HepG2 (cell line): Measurements from ENCODE around the gene DNAI2.

Experiments used
- HDAC6 ChIP-seq: fragments of 200-600 bp; sonication (generic); IDR thresholded peaks from 2 replicates; pipeline ENCODE4 v1.7.0; 2017; ENCODE audit warnings: mild to moderate bottlenecking, antibody characterized with exemption, low read length, low read depth
- MAFF ChIP-seq: IDR thresholded peaks from 2 replicates; pipeline ENCODE4 v1.6.1; 2011; ENCODE audit warnings: low read depth, low read length, improper control_type of control experiment
- MXI1 ChIP-seq: IDR thresholded peaks from 3 replicates; pipeline ENCODE4 v1.6.1; 2012; ENCODE audit warnings: low read depth, low read length, inconsistent platforms, borderline replicate concordance
- NFIC ChIP-seq: IDR thresholded peaks from 2 replicates; pipeline ENCODE4 v1.6.1; 2012; ENCODE audit warnings: mild to moderate bottlenecking, low read length, inconsistent platforms
- PHB2 ChIP-seq: fragments of 450-650 bp; IDR thresholded peaks from 2 replicates; pipeline ENCODE4 v1.6.1; 2018; ENCODE audit not compliant: partially characterized antibody
- TOPORS ChIP-seq: sonication (generic); formaldehyde crosslinking; IDR thresholded peaks from 2 replicates; pipeline ENCODE4 v1.8.0; 2023; ENCODE audit warnings: mild to moderate bottlenecking, missing genetic modification reagents
- ZNF776 ChIP-seq: sonication (generic); formaldehyde crosslinking; IDR thresholded peaks from 2 replicates; pipeline ENCODE4 v1.4.0; 2020; ENCODE audit warnings: mild to moderate bottlenecking, missing genetic modification reagents
- TF ChIP-seq, protein P1 (sequence below): sonication (generic); formaldehyde crosslinking; IDR thresholded peaks from 2 replicates; pipeline ENCODE4 v1.5.0; 2020; ENCODE audit warnings: mild to moderate bottlenecking, missing genetic modification reagents, moderate library complexity
- TF ChIP-seq, protein P2 (sequence below): sonication (generic); formaldehyde crosslinking; IDR thresholded peaks from 2 replicates; pipeline ENCODE4 v1.8.1; 2023; ENCODE audit warnings: mild to moderate bottlenecking, missing genetic modification reagents

DNA sequence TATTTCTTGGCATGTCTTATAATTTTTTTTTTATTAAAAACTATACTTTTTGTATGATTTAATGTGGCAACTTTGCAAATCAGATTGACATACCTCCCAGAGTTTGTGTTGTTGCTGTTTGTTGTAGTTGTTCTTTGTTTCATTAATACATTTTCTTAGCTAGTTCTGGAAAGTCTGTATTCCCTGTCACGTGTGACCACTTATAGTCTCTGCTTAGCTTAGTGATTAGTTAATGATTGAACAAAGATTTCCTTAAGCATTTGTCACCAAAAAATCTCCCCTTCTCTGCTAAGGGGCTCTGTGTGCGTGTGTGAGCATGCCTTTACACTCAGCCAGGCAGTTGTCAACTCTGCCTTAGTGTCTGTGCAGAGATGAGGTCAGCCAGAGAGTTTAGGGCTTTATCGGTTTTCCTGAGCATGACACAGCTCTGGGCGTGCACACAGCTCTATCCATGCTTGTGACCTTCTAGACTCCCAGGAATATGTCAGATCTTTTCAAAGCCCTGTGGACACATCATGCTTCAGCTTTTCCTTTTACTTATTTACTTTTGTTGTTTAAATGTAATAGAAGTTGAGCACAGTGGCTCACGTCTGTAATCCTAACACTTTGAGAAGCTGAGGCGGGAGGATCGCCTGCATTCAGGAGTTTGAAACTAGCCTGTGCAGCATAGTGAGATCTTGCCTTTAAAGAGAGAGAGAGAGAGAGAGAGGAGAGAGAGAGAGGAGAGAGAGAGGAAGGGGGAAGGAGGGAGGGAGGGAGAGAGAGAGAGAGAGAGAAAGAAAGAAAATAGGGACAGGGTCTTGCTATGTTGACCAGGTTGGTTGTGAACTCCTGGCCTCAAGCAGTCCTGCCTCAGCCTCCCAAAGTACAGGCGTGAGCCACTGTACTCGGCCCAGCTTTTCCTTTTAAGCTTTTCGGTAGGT is 21.9 kb downstream of the DNAI2 start:
- TF ChIP-seq MAFF (no peak), PHB2 (no peak), MXI1 (no peak), TOPORS (CRISPR knock-in tag) (no peak), HDAC6 (no peak), ZNF776 (CRISPR knock-in tag) (no peak), NFIC (no peak)
- TF ChIP-seq, protein P1, sequence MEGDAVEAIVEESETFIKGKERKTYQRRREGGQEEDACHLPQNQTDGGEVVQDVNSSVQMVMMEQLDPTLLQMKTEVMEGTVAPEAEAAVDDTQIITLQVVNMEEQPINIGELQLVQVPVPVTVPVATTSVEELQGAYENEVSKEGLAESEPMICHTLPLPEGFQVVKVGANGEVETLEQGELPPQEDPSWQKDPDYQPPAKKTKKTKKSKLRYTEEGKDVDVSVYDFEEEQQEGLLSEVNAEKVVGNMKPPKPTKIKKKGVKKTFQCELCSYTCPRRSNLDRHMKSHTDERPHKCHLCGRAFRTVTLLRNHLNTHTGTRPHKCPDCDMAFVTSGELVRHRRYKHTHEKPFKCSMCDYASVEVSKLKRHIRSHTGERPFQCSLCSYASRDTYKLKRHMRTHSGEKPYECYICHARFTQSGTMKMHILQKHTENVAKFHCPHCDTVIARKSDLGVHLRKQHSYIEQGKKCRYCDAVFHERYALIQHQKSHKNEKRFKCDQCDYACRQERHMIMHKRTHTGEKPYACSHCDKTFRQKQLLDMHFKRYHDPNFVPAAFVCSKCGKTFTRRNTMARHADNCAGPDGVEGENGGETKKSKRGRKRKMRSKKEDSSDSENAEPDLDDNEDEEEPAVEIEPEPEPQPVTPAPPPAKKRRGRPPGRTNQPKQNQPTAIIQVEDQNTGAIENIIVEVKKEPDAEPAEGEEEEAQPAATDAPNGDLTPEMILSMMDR (CRISPR knock-in tag), result no peak
- TF ChIP-seq, protein P2, sequence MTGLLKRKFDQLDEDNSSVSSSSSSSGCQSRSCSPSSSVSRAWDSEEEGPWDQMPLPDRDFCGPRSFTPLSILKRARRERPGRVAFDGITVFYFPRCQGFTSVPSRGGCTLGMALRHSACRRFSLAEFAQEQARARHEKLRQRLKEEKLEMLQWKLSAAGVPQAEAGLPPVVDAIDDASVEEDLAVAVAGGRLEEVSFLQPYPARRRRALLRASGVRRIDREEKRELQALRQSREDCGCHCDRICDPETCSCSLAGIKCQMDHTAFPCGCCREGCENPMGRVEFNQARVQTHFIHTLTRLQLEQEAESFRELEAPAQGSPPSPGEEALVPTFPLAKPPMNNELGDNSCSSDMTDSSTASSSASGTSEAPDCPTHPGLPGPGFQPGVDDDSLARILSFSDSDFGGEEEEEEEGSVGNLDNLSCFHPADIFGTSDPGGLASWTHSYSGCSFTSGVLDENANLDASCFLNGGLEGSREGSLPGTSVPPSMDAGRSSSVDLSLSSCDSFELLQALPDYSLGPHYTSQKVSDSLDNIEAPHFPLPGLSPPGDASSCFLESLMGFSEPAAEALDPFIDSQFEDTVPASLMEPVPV (CRISPR knock-in tag), result no peak
